Stimulated activated naive B cell treated with anti-CD40 and anti-IgM and Interleukin-4, amounts not matched to agents 10 μg/mL and 1 μg/mL and 100 μg/mL, for 72 hours (primary cell): Measurements from ENCODE around the gene PRKCA.
"Not testable (repeated sequence)": the region's sequence is repeated elsewhere in the genome, so short reads cannot be mapped to it uniquely, and the experiment has no call there.

Source experiments
- ATAC-seq, 2 donors: fragments of 150-1000 bp; cut with Tn5 transposase; replicated peaks; 2 replicates each; pipeline ENCODE4 v1.10.0; 2021; ENCODE audit warnings: moderate library complexity in 1 of 2
- DNase-seq: peaks from one replicate; pipeline ENCODE4 v3.0.0; 2021
- H3K27ac Mint-ChIP-seq: one replicate; pipeline ENCODE4 v1.8.0; 2022; ENCODE audit warnings: mild to moderate bottlenecking, mixed read lengths
- H3K27me3 Mint-ChIP-seq, 2 donors: one replicate each; pipeline ENCODE4 v1.8.0; 2022; ENCODE audit warnings: mixed read lengths in 2 of 2
- H3K36me3 Mint-ChIP-seq, 2 donors: one replicate each; pipeline ENCODE4 v1.8.0; 2022; ENCODE audit warnings: mixed read lengths in 2 of 2, mild to moderate bottlenecking in 1 of 2
- H3K4me1 Mint-ChIP-seq, 2 donors: one replicate each; pipeline ENCODE4 v1.8.0; 2022; ENCODE audit warnings: mixed read lengths in 2 of 2, mild to moderate bottlenecking in 1 of 2
- H3K4me3 Mint-ChIP-seq, 2 donors: one replicate each; pipeline ENCODE4 v1.8.0; 2022; ENCODE audit warnings: mild to moderate bottlenecking in 2 of 2, mixed read lengths in 2 of 2, moderate library complexity in 1 of 2
- H3K9me3 Mint-ChIP-seq, 2 donors: one replicate each; pipeline ENCODE4 v1.8.0; 2022; ENCODE audit warnings: mixed read lengths in 2 of 2, mild to moderate bottlenecking in 1 of 2

PRKCA gene

DNA sequence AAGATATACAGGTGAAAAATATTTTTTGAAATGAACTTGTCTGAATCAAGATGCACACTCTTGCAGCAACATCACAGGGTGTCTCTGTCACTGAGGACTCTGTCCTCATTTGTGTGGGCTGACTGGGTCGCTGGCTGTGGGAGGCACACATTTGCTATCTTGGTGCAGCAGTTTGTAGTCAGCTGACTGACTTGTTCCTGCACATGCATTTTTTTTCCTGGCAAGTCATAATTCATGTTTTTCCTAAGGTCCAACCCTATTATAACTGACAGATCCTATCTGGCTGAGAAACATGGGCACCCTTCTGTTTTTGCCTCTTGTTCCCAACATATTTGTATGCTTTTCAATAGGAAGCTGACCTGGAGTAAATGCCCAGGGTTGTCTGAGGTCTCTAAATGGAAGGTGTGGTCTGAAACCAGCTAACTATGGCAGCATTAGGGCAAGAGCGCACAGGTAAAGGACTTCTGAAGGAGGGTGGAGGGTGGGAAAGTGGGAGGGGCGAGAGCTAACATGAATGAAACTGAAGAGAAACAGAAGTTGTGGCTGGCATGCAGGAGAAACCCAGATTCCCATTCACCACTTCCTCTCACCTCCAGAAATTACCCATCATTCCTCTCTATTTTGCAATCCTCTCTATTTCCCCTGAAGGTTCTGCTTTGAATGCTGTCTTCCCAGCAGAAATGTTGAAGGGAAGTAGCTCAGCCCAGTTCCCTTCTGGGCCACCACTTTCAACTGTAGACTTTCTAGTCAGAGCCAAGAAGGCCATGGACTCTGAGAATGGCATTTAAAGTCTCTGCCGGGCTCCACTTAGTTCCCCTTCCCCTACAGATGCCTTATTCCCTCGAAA lies 166.1 kb downstream of the PRKCA start:
- Mint-ChIP-seq H3K27me3 (peaks cover 0 to 7% of the 10 kb centered on the region in 2 donors), H3K4me1 (peaks cover 15 to 24% of the 10 kb centered on the region in 2 donors), H3K4me3 (no peak overlapping the region), H3K9me3 (no peaks in the 10 kb centered on the region), H3K27ac (no peak overlapping the region), H3K36me3 (no peaks in the 10 kb centered on the region)
- ATAC-seq (peak; percentile 54 to 65), DNase-seq (no peak)

- no peak overlapping the region for H3K4me3 Mint-ChIP-seq
- DNase-seq = no peak
- H3K27ac Mint-ChIP-seq = no peak overlapping the region
- peaks cover 15 to 24% of the 10 kb centered on the region in 2 donors for H3K4me1 Mint-ChIP-seq
- ATAC-seq = no peak
- H3K27me3 Mint-ChIP-seq = peaks cover 0 to 7% of the 10 kb centered on the region in 2 donors
- no peaks in the 10 kb centered on the region for H3K9me3 Mint-ChIP-seq
- no peaks in the 10 kb centered on the region for H3K36me3 Mint-ChIP-seq
These were observed 166.7 kb downstream of the PRKCA start for GRCh38 chr17:66469088-66469442.

GRCh38 chr17:66469461-66469860 lies 167.0 kb downstream of the PRKCA start:
- Mint-ChIP-seq H3K27me3 (peaks cover 0 to 7% of the 10 kb centered on the region in 2 donors), H3K4me1 (peaks cover 15 to 24% of the 10 kb centered on the region in 2 donors), H3K27ac (no peak overlapping the region), H3K9me3 (no peaks in the 10 kb centered on the region), H3K4me3 (no peak overlapping the region), H3K36me3 (no peaks in the 10 kb centered on the region)
- ATAC-seq = no peak
- DNase-seq = no peak

DNA sequence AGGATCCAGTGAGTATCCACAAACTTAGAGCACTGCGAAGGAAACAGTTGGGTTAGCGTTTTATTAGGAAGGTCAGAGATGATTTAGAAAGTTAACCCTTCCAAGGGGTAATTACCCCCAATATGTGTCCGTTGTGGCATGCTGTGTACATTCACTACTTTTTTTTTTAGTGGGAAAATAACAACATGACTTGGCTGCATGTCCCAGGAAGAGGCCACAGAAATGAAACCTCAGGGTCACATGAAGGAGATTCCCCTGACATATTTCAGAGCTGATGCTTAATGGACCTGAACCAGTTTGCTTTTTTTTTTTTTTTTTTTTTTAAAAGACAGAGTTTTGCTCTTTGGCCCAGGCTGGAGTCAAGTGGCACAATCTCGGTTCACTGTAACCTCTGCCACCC lies 167.5 kb downstream of the PRKCA start:
- Mint-ChIP-seq H3K4me3 (no peak overlapping the region), H3K36me3 (no peaks in the 10 kb centered on the region), H3K27ac (no peak overlapping the region), H3K9me3 (no peaks in the 10 kb centered on the region), H3K27me3 (peaks cover 0 to 7% of the 10 kb centered on the region in 2 donors), H3K4me1 (peaks cover 15 to 24% of the 10 kb centered on the region in 2 donors)
- DNase-seq (no peak), ATAC-seq (peak in 1 of 2 donors; percentile 18)

DNA sequence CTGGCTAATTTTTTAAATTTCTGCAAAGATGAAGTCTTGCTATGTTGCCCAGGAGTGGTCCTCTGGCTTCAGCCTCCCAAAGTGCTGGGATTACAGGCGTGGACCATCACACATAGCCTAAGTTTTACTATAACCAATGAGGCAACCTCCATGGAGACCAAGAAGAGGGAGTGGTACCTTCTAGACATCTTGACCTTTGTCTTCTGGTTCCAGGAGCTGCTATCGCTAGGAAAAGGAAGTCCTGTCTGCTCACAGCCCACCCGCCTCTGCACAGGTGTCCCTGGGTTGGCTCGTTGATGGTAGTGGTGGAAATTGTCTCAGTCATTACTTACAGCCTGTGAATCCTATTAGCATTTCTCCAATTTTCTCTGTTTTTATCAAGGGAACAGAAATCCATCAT lies 169.7 kb downstream of the PRKCA start:
- Mint-ChIP-seq H3K27me3 (peaks cover 0 to 7% of the 10 kb centered on the region in 2 donors), H3K4me1 (peaks cover 13 to 21% of the 10 kb centered on the region in 2 donors), H3K27ac (no peak overlapping the region), H3K36me3 (no peaks in the 10 kb centered on the region), H3K4me3 (no peak overlapping the region), H3K9me3 (no peaks in the 10 kb centered on the region)
- no peak for DNase-seq
- no peak for ATAC-seq

GRCh38 chr17:66474258-66474657 lies 171.8 kb downstream of the PRKCA start:
- Mint-ChIP-seq H3K4me1 (peaks cover 4 to 6% of the 10 kb centered on the region in 2 donors), H3K27ac (no peak overlapping the region), H3K9me3 (no peaks in the 10 kb centered on the region), H3K27me3 (peaks cover 0 to 7% of the 10 kb centered on the region in 2 donors), H3K36me3 (no peaks in the 10 kb centered on the region), H3K4me3 (no peak overlapping the region)
- DNase-seq = no peak
- no peak for ATAC-seq

DNA sequence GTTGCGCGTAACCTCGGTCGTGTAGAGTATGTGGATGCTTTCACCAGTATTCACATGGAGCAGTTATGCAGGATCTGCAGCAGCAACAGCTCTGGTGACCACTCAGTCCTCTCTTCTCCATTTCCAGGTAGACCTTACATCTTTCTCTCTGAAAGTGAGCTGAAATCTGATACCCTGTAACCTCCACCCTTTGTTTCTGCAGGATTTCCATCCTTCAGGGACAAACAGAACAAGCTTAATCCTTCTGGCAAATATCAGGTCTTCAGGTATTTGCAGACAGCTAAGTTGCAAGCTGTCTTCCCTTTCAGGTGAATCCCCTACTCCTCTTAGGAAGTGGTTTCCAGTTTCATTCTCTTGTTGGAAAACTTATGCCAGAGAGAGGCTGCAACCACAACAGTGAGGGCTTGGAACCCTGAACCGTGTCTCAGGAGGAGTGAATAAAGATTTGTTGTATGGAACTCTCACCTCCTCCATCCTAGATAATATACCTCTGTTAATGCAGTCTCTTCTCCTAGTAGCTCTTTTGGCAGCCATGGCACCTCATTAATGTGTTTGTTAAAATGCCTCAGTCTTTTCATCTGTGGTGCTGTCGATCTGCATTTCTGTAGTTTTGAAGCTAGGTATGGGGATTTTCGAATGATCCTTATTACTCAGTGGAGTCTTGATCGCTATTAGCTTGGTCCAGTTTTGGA lies 172.5 kb downstream of the PRKCA start:
- Mint-ChIP-seq H3K4me3 (no peak overlapping the region), H3K36me3 (no peaks in the 10 kb centered on the region), H3K9me3 (peaks cover 0 to 3% of the 10 kb centered on the region in 2 donors), H3K27me3 (peaks cover 0 to 10% of the 10 kb centered on the region in 2 donors), H3K27ac (no peak overlapping the region), H3K4me1 (peaks cover 4 to 5% of the 10 kb centered on the region in 2 donors)
- no peak for ATAC-seq
- DNase-seq = no peak

GRCh38 chr17:66476014-66476413 lies 173.6 kb downstream of the PRKCA start:
- H3K4me1 Mint-ChIP-seq = no peaks in the 10 kb centered on the region
- H3K36me3 Mint-ChIP-seq = no peaks in the 10 kb centered on the region
- H3K27ac Mint-ChIP-seq = no peak overlapping the region

GRCh38 chr17:66477615-66478283 lies 175.3 kb downstream of the PRKCA start:
- Mint-ChIP-seq H3K27ac (no peak overlapping the region), H3K27me3 (peaks cover 0 to 10% of the 10 kb centered on the region in 2 donors), H3K4me1 (no peaks in the 10 kb centered on the region), H3K4me3 (no peak overlapping the region), H3K36me3 (no peaks in the 10 kb centered on the region), H3K9me3 (peaks cover 0 to 3% of the 10 kb centered on the region in 2 donors)
- DNase-seq (no peak), ATAC-seq (no peak)

More at GRCh38 chr17:66476014-66476413, 173.6 kb downstream of the PRKCA start:
- Mint-ChIP-seq H3K4me3 (no peak overlapping the region), H3K27me3 (peaks cover 0 to 10% of the 10 kb centered on the region in 2 donors), H3K9me3 (peaks cover 0 to 3% of the 10 kb centered on the region in 2 donors)
- DNase-seq (no peak), ATAC-seq (no peak)

GRCh38 chr17:66479230-66479889 lies 176.9 kb downstream of the PRKCA start:
- not testable (repeated sequence) for H3K36me3 Mint-ChIP-seq, DNase-seq, H3K4me3 Mint-ChIP-seq, H3K4me1 Mint-ChIP-seq, H3K9me3 Mint-ChIP-seq, H3K27me3 Mint-ChIP-seq, H3K27ac Mint-ChIP-seq
- peak in 1 of 2 donors; percentile 18 for ATAC-seq

- peaks cover 0 to 1% of the 10 kb centered on the region in 2 donors for H3K4me1 Mint-ChIP-seq
- H3K9me3 Mint-ChIP-seq = peaks cover 0 to 3% of the 10 kb centered on the region in 2 donors
- DNase-seq (no peak), ATAC-seq (no peak)
- H3K4me3 Mint-ChIP-seq = no peak overlapping the region
- peaks cover 0 to 3% of the 10 kb centered on the region in 2 donors for H3K27me3 Mint-ChIP-seq
- H3K27ac Mint-ChIP-seq = no peak overlapping the region
- no peaks in the 10 kb centered on the region for H3K36me3 Mint-ChIP-seq
These were observed 177.8 kb downstream of the PRKCA start for GRCh38 chr17:66480243-66480642.

DNA sequence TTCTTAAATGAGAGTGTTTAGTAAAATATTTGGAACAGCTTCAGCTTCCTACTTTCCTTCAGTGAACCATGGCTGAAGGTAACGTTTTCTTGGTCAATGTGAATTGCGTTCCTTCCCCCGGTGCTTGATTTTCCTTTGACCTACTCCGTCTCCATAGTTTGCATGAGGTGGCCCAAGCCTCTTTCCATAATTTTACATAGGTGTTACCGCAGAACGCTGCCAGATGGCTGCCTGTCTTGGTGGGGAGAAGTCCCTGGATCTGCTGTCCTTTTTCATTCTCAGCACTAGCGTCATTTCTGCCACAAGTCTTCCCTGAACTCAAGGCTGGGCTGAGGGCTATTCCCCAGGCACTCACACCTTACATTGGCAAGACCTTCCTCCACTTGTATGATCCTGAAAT lies 178.4 kb downstream of the PRKCA start:
- ATAC-seq = no peak
- H3K27ac Mint-ChIP-seq = no peak overlapping the region
- peaks cover 0 to 3% of the 10 kb centered on the region in 2 donors for H3K27me3 Mint-ChIP-seq
- DNase-seq = no peak
- H3K4me3 Mint-ChIP-seq = no peak overlapping the region
- H3K9me3 Mint-ChIP-seq = peaks cover 0 to 3% of the 10 kb centered on the region in 2 donors
- H3K36me3 Mint-ChIP-seq = no peaks in the 10 kb centered on the region
- H3K4me1 Mint-ChIP-seq = peaks cover 0 to 1% of the 10 kb centered on the region in 2 donors

- Mint-ChIP-seq H3K4me3 (no peak overlapping the region), H3K27me3 (peaks cover 0 to 3% of the 10 kb centered on the region in 2 donors), H3K36me3 (no peaks in the 10 kb centered on the region), H3K27ac (no peak overlapping the region), H3K4me1 (peaks cover 0 to 1% of the 10 kb centered on the region in 2 donors), H3K9me3 (peaks cover 0 to 3% of the 10 kb centered on the region in 2 donors)
- no peak for DNase-seq
- no peak for ATAC-seq
These were observed 178.9 kb downstream of the PRKCA start for GRCh38 chr17:66481271-66481670.

GRCh38 chr17:66483906-66484305 lies 181.5 kb downstream of the PRKCA start:
- H3K27me3 Mint-ChIP-seq = peaks cover 0 to 3% of the 10 kb centered on the region in 2 donors
- DNase-seq = no peak
- peaks cover 0 to 3% of the 10 kb centered on the region in 2 donors for H3K9me3 Mint-ChIP-seq
- no peak overlapping the region for H3K4me3 Mint-ChIP-seq
- ATAC-seq = peak in 1 of 2 donors; percentile 46
- no peaks in the 10 kb centered on the region for H3K36me3 Mint-ChIP-seq
- H3K27ac Mint-ChIP-seq = no peak overlapping the region
- H3K4me1 Mint-ChIP-seq = peaks cover 0 to 1% of the 10 kb centered on the region in 2 donors
